Measurements from ENCODE around the gene YWHAH.

Gene YWHAH

DNA sequence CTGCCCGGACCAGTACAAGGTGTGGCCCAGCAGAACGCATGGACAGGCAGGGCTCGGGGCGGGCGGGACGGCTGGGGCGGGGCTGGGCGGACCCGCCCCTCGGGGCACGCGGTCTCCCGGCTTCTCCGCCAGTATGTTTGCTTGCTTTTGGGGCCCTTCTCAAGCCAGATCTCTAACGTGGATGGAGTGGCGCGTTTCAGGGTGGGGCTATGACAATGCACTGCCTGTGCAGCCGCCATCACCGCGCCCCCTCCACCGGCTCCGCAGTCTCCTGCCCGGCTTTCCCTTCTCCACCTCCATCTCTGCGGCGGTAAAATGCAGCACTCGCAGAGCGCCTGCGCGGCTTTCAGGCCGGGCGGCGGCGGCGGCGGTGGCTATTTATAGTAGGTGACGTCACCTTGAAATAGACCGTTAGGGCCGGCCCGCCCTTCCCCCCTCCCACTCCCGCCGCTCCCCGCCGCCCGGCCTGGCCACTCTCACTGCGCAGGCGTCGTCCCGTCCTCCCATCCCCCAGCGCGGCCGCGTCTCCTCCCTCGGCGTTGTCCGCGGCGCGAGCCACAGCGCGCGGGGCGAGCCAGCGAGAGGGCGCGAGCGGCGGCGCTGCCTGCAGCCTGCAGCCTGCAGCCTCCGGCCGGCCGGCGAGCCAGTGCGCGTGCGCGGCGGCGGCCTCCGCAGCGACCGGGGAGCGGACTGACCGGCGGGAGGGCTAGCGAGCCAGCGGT lies at the start of gene YWHAH:
YWHAH (plus strand) TSS at position 558 of the 722 bp plus-strand sequence. CDS start 199 bp downstream, outside the sequence.
- DNase-seq (ENCODE audit: low read depth in 4 of 4, low spot score in 1 of 4): peak; percentile 66 to 90 (median 88)

- no peak for DNase-seq (ENCODE audit: low read depth in 4 of 4, low spot score in 1 of 4)
Observed at GRCh38 chr22:31895411-31896123, 48.8 kb upstream of the YWHAH start.

DNA sequence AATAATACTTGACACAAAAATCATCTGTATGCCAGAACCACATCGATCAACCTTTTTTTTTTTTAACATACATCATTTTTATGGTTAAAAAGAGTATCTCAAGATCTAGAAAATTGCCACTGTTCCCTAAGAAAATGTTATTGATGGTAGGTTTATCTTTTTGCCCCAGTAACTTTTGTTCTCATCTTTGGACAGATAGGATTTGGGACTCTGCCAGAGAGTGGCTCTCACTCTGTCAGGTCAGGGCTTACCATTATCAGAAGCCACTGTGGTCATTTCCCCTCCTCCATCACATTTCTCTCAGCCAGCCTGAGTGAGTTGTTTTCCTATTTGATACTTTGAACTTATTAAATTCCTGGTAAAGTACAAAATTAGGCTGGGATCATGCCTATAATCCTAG lies 47.9 kb upstream of the YWHAH start:
- DNase-seq (ENCODE audit: low read depth in 4 of 4, low spot score in 1 of 4): no peak

GRCh38 chr22:31897842-31898805 lies 46.2 kb upstream of the YWHAH start:
- DNase-seq (ENCODE audit: low read depth in 4 of 4, low spot score in 1 of 4): no peak

GRCh38 chr22:31898926-31899325 lies 45.4 kb upstream of the YWHAH start:
- no peak for DNase-seq (ENCODE audit: low read depth in 4 of 4, low spot score in 1 of 4)

- DNase-seq (ENCODE audit: low read depth in 4 of 4, low spot score in 1 of 4): no peak
Observed at GRCh38 chr22:31899669-31900068, 44.7 kb upstream of the YWHAH start.

- no peak for DNase-seq (ENCODE audit: low read depth in 4 of 4, low spot score in 1 of 4)
Observed at GRCh38 chr22:31901388-31902137, 42.8 kb upstream of the YWHAH start.

DNA sequence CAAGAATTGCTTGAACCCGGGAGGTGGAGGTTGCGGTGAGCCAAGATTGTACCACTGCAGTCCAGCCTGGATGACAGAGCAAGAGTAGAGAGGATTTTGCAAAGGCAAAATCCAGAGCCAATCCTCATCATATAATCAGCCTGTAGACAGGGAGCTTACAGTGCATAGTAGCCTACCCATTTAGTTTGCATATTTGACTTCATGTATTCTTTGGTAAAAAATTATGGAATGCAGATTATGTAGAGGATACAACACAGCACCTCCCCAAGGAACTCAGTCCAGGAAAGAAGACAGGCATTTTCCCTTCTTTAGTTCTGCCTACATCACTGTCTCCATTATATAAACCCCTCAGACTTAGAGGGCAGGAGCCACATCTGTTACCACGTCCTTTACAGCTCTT lies 39.7 kb upstream of the YWHAH start:
- DNase-seq (ENCODE audit: low read depth in 4 of 4, low spot score in 1 of 4): no peak

- no peak for DNase-seq (ENCODE audit: low read depth in 4 of 4, low spot score in 1 of 4)
Observed at GRCh38 chr22:31905356-31905755, 39.0 kb upstream of the YWHAH start.

DNA sequence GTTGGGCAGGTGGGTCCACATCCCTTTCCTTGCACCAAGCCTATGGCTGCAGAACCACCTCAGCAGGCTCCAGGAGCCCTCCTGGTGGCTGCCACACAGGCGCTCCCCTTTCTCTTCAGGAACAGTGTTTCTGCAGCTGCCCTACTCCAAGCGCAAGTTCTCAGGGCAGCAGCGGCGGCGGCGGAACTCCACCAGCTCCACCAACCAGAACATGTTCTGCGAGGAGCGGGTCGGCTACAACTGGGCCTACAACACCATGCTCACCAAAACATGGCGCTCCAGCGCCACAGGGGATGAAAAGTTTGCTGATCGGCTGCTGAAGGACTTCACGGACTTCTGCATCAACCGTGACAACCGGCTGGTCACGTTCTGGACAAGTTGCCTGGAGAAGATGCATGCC lies 38.2 kb upstream of the YWHAH start:
- DNase-seq (ENCODE audit: low read depth in 4 of 4, low spot score in 1 of 4): no peak

- no peak for DNase-seq (ENCODE audit: low read depth in 4 of 4, low spot score in 1 of 4)
Observed at GRCh38 chr22:31906569-31906968, 37.8 kb upstream of the YWHAH start.

DNA sequence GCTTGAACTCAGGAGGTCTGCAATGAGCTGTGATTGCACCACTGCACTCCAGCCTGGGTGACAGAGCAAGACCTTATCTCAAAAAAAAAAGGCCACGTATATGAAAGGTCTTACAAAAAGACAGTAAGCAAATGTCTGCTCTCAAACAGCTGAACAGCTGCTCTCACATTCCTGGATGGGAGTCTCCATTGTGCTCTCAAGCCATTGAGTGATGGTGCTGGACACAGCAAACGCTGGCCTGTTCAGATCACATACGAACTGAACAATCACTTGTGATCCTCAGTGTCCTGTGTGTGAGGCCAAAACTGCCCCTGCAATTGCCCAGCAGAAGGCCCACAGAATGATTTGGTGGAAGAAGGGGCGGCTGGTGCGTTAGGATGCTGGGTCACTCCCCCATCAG lies 34.4 kb upstream of the YWHAH start:
- no peak for DNase-seq (ENCODE audit: low read depth in 4 of 4, low spot score in 1 of 4)

- no peak for DNase-seq (ENCODE audit: low read depth in 4 of 4, low spot score in 1 of 4)
Observed at GRCh38 chr22:31911565-31912406, 32.5 kb upstream of the YWHAH start.

DNA sequence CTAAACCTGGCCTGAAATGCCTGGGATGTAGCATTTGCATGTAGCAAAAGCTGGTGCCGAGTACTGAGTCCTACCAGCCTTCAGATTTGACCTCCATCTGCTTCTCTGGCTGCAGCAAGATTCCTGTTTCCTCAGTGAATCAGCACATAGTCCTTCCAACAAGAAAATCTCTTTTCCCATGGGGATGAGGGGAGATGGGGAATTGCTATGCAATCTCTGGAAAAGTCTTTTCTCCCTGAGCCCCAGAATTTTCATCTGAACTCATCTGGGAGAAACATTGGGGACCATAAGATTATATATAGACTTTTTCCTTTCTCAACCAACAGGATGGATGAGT lies 32.0 kb upstream of the YWHAH start:
- DNase-seq (ENCODE audit: low read depth in 4 of 4, low spot score in 1 of 4): no peak

GRCh38 chr22:31915586-31915985 lies 28.7 kb upstream of the YWHAH start:
- no peak for DNase-seq (ENCODE audit: low read depth in 4 of 4, low spot score in 1 of 4)

DNA sequence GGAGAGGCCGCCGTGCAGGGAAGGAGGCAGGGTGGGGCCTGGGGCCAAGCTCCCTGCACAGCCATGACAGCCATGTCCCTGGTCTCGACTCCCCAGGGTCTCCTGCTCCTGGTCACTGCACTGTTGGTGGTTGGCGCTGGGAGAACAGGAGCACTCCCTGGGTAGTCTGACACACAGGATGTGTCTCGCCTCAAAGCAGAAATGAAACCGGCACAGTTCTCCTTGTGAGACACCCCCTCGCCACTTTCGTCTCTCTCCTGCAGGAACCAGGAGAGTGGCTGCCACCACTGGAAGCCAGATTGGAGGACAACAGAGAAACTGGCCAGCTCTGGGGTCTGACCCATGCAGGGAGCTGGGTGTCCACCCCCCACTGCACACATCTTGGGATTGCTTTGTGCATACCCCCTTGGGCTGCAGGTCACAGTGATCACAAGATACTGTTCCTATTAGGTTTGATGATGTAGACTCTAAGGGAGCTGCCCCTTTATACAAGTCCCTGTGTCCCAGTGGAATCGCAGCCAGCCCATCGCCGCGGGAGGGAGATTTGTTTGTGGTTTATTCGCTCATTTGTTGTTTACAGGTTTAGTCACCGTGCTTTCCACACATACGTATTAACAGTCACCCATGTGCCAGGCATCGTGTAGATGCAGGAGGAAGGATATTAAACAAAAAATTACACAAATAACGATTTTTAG lies 27.0 kb upstream of the YWHAH start:
- no peak for DNase-seq (ENCODE audit: low read depth in 4 of 4, low spot score in 1 of 4)

- no peak for DNase-seq (ENCODE audit: low read depth in 4 of 4, low spot score in 1 of 4)
Observed at GRCh38 chr22:31919730-31920129, 24.6 kb upstream of the YWHAH start.

GRCh38 chr22:31920306-31920705 lies 24.0 kb upstream of the YWHAH start:
- no peak for DNase-seq (ENCODE audit: low read depth in 4 of 4, low spot score in 1 of 4)

DNA sequence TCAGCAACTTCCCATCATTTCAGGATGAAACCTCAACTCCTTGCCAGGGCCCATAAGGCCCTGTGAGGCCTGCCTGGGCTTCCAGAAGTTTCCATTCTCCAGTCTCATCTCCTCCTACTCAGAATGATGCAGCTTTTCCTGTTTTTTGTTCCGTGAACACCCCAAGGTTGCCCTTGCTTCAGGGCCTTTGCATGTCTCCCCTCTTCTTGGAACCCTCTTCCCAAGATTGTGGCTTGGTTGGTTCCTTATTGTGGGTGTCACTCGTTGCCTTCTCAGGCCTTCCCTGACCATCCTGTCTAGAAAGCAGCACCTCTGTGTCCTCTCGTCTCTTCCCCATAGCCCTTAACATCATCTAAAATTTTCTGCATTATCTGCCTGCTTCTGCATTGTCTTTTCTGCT lies 23.2 kb upstream of the YWHAH start:
- no peak for DNase-seq (ENCODE audit: low read depth in 4 of 4, low spot score in 1 of 4)

GRCh38 chr22:31922534-31922933 lies 21.8 kb upstream of the YWHAH start:
- no peak for DNase-seq (ENCODE audit: low read depth in 4 of 4, low spot score in 1 of 4)

Measured in stimulated activated CD4-positive, alpha-beta T cell treated with anti-CD3 and anti-CD28 coated beads, Interleukin-1b, Interleukin-23, amount 100 ng/mL, for 24 hours (primary cell).